HG03025 (cell line): ENCODE measurements around the gene RPS26.
A peak's percentile ranks its signal among the peaks of the same experiment; 100 is the strongest.
"Not testable (repeated sequence)": the region's sequence is repeated elsewhere in the genome, so short reads cannot be mapped to it uniquely, and the experiment has no call there.

Experiments
- ATAC-seq: cut with Tn5 transposase; IDR thresholded peaks from one replicate; pipeline ENCODE4 v1.9.1; 2021; ENCODE audit warnings: mild to moderate bottlenecking, moderate library complexity; ENCODE audit not compliant: unreplicated experiment, low FRiP score

RPS26 gene

DNA sequence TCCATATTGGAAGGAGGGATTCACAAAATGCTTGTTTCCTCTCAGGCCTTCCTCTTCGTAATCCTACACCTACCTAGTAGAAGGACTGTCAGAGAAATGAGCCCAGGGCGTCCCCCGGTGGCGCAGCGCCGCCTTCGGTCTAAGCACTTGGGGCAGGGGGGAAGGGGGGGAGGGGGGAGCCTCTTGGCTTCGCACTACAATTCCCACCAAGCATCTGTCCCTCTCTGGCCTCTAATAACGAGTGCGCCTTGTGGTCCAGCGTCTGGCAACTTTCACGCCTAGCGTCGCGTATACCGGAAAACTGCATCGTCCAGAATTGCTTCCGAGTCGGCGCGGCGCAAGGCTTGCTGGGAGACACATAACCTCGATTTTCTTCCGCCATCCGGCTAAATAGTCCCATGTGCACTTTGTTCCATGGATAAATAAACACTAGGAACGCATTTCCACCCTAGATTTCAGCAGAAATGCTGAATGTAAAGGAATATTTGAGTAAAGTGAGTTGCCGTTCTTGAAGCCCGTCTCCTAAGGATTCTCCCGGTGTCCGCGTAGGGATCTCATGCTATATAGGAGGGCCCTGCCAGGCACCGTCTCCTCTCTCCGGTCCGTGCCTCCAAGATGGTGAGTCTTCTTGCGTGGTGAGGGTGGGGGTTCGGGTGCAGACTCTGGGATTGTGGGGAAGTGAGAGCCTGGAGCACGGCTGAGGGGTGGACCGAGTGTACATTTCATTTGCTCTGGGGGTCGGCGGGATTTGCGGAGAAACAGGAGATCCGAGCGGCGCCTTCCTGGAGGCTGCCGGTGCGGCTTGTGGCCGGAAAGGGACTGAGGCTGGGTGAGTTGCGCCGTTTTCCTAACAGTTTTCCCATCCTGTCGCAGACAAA, at the start of gene RPS26:
Gene RPS26, plus strand, starts transcription at position 367 of the 878 bp plus-strand sequence. Its CDS starts 249 bp downstream, at position 616.
- ATAC-seq: peak; percentile 85

DNA sequence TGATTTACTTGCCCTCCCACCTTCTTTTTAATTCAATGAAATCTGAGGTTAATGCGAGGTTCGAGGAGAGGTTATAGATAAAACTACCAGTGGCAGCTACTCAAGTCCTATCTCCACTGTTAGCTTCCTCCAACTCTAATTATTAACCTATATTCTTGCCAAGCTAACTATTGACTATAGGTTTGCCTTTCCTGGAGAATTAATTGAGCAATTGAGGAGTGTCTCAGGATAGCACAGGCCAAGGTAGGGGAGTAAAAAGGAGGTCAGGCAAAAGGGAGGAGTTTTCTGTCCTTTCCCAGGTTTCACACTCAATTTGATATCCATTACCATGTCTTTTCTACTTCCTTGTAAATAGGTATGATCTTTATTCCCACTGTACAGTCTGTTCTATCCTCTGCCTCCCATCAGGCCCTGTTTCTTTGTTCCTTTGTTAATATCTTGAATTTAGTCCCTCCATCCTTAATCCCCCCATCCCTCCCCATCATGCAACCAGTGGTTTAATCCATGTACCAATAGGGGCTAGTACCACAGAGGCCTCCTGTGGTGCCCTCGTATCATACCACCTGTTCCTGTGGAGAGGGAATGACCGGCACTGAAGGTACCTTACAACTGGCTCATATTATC, 48.4 kb upstream of the RPS26 start:
- no peak for ATAC-seq

DNA sequence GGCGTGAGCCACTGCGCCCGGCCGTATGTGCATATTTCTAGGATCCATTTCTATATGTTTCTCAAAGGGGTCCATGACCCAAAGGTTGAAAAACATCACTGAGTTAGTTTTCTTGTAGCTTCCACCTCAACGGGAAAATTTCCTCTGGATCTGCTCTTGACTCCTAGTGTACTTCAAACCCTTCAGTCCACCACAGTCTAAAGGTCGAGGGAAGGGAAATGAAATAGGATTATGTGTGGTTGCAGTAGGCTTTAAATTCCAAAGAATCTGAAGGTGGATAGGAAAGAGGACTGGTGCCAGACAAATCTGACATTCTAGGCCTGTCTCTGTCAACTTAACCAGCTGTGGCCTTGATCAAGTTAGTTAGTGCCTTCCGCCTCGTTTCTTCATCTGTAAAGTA, 46.4 kb upstream of the RPS26 start:
- ATAC-seq: no peak

DNA sequence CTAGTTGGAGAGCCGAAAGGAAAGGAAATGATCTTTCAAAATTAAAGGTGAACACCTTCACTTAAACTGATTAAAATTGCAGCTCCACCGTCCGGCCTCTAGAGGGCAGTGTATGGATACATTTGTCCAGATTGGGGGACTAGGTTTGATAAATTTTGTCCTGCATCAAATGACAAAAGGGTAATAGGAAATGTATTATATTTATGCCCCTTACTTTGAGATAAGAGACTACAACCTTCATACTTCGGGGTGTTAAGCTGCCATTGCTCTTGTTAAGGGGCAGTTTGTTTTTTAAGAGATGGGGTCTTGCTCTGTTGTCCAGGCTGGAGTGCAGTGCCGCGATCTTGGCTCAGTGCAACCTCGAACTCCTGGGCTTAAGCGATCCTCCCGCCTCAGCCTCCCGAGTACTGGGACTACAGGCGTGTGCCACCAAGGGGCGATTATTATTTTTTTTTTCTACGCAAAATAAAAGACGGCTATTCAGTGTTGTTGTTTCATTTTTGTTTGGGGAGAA, 45.5 kb upstream of the RPS26 start:
- ATAC-seq: no peak

DNA sequence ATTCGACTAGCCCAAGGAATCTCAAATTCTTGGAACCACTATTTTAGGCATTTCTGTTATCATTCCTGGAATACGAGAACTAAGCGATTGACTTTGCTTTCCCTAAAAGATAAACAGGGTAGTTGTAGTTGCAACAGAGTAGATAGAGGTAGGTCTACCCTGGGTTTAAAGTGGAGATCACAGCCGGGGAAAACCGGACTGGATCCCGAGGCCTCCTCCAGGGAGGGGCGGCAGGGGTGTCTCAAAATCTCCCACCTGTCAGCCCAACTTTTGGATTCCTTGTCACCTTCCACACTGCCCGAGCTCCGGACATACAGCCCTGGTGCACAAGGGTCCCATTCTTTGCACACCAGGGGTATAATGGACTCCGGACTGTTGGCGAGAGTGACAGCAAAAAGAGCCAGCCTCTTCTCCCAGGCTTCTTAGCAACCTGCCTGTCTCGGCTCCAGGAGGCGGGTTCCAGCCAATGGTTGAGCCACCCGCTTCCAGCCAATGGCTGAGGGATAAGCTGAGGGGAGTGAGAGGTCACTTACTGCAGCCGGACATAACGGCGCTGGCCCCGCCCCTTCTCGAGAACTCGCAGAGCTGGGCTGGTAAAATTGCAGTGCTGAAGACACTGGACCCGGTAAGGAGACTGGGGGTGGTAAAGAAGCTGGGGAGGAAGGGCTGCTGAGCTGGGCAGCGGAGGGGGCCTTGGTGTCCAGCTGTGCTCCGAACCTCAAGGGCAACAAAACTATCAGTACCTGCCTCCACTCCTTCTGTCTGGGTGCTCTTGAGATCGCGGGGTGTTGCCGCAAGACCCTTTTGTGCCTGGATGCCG, 44.8 kb upstream of the RPS26 start, which contains the start of gene SUOX:
Gene SUOX, plus strand, starts transcription at position 562 of the 820 bp plus-strand sequence. CDS start 4,946 bp downstream, outside the sequence.
- ATAC-seq: peak; percentile 95

DNA sequence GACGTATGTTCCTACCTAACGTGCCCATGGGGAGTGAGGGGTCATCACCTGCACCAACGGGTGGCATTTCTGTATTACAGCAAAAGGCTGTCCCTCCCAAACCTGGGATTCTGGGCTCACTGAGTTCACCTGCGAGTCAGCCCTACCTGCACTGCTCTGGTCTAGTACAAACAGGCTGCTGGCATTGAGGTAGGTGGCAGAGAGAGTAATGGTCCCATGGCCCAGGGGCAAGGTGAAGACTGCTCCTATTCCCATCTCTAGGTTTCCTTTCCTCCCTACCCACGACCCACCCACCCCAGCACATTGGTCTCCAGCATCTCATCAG, 44.2 kb upstream of the RPS26 start:
- ATAC-seq: peak; percentile 5

DNA sequence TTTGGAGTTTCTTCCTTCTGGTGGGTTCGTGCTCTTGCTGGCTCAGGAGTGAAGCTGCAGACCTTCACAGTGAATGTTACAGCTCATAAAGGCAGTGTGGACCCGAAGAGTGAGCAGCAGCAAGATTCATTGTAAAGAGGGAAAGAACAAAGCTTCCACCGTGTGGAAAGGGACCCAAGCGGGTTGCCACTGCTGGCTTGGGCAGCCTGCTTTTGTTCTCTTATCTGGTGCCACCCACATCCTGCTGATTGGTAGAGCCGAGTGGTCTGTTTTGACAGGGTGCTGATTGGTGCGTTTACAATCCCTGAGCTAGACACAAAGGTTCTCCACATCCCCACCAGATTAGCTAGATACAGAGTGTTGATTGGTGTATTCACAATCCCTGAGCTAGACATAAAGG, 42.2 kb upstream of the RPS26 start:
- not testable (repeated sequence) for ATAC-seq

DNA sequence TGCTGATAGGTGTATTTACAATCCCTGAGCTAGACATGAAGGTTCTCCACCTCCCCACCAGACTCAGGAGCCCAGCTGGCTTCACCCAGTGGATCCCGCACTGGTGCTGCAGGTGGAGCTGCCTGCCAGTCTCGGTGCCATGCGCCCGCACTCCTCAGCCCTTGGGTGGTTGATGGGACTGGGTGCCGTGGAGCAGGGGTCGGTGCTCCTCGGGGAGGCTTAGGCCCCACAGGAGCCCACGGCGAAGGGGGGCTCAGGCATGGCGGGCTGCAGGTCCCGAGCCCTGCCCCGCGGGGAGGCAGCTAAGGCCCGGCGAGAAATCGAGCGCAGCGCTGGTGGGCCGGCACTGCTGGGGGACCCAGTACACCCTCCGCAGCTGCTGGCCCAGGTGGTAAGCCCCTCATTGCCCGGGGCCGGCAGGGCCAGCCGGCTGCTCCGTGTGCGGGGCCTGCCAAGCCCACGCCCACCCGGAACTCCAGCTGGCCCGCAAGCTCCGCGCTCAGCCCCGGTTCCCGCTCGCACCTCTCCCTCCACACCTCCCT, 41.6 kb upstream of the RPS26 start:
- ATAC-seq: not testable (repeated sequence)

DNA sequence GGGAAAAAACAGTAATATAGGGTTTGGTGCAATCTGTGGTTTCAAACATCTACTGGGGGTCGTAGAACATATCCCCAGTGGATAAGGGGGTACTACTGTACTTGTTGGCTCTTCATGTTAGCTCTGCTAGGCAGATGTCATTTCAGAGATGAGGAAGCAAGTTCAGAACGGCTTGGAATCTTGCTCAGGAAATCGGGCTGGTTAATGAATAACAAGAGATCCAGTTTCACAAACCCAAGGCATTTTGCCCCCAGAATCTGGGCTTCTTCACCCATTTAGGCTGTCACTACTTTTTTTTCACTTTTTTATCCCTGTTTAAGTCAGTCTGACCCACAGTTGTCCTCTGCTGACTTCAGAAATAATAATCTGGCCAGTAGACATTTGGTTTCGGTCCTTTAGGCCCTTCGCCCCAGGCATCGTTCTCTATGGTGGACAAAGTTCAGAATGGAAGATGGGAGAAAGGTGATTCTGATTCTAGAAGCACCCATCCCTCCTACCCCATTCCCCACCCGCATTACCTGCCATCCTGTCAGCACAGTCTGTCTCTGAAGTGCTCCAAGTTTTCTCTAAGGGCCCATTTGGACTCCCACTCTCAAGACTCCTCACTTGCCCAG, 40.1 kb upstream of the RPS26 start:
- ATAC-seq: no peak

DNA sequence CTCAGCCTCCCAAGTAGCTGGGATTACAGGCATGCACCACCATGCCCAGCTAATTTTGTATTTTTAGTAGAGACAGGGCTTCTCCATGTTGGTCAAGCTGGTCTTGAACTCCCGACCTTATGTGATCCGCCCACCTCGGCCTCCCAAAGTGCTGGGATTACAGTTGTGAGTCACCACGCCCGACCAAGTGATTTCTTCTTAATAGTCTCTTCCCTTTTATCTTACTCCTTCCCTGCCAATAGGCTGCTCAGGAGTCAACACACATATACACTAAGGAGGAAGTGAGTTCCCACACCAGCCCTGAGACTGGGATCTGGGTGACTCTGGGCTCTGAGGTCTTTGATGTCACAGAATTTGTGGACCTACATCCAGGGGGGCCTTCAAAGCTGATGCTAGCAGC, 38.3 kb upstream of the RPS26 start:
- not testable (repeated sequence) for ATAC-seq

DNA sequence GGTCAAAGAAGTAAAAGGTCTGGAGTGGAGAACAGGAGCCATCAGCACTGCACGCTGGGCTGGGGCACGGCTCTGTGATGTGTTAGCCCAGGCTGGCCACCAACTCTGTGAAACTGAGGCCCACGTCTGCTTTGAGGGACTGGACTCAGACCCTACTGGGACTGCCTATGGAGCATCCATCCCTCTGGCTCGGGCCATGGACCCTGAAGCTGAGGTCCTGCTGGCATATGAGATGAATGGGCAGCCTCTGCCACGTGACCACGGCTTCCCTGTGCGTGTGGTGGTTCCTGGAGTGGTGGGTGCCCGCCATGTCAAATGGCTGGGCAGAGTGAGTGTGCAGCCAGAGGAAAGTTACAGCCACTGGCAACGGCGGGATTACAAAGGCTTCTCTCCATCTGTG, 37.5 kb upstream of the RPS26 start:
- ATAC-seq: no peak

DNA sequence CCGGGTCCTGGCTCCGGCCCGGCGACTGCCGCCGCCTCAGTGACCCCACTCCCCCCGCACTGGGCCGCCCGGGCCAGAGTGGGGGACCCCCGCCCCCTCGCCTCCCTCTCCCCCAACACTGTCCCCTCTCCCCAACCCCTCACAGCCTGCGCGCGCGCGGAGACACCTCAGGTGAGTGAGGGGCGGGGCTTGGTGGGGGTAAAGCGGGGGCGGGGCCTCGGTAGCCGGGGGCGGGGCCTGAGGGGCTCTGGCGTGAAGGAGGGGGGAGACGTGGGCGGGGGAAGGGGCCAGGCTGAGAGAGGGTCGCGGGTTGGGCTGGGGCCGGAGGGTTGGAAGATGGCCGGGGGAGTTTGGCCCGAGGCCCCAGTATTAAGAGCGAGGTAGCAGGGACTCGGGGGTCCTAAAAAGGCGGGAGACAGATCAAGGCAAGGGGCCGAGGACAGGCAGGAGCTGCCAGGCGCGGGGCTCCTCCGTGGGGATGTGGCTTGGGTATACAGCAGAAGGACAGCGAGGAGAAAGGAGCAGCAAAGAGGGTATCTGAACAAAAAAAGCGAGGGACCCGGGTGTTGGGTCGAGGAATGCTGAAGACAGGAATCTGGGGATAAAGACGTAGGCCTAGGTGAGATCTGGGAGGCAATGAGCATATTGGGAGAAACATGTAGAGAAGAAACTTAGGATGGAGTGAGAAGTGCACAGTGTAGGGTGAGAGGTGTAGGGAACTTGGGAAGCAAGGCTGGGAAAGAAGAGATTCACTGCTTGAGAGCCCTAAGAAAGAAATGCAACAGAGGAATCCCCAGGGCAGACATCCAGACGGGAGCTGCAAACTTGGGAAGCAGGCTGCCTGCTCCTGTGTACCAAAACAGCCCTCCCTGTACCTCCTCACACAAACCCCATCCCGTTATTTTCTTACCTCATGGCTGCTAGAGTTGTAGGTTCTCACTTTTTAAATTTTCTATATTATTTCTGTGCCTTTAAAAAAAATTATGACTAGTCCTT, 33.9 kb upstream of the RPS26 start:
- ATAC-seq: no peak

DNA sequence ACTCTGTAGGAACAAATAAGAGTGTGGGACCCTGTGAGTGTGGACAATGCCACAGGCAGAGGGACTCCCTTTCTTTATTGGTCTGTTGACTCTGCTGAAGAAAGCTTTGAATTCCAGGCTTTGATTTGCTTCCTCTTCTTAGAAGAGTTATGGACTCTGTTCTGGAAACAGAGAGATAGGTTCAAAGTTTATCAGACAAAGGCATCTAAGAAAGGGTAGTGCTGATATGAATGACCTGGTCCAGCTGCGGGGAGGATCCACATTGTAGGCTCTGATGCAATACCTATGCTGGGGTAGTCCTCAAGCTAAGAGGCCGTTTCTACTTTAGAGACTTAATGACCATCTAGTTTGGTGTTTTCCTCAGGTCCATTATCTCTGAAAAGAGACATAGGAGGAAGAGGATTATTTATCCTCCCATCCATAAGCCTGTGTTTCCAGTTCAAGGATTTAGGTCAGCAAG, 31.6 kb upstream of the RPS26 start:
- no peak for ATAC-seq

DNA sequence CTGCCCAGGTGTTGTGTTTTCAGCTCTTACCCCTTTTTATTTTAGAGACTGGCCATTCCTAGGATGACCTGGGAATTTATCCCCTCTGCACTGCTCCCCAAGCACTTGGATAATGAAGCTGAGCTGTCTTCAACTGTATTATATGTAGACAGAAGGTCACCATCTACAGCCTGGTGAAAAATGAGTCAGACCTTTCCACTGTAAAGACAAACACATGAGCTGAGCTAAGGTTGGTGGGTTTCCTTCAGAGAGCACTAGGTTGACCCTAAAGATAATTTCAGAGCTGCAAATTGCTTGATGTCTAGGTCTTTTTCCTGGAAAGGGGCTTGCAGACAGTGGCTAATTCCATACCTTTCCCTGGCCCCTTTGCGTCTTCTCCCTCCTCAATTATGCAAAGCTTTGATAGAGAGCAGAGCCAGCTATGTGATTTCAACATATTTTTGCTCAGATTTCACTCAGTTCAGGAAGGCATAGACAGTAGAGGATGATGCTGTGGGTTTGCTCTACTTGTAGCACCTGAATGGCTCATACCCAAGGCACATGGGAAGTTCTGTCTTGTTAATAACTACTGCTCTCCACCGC, 30.1 kb upstream of the RPS26 start:
- no peak for ATAC-seq

DNA sequence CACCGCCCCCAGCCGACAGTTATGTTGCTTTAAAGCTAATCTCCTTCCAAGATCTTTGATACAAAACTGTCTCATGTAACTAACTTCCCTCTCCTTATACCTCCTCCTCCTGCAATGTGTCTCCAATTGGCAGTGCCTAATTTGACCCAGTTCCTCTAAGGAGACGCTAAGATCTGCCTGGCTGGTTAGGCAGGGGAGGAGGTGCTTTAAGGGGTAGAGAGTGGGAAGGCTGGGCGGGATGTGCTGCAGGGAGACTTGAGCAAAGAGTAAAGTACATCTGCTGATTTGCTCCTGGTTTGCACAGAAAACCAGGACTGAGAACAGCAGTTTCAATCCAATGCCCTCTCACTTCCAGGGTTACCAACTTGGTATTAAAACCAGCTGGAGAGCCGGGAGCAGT, 28.2 kb upstream of the RPS26 start:
- no peak for ATAC-seq

DNA sequence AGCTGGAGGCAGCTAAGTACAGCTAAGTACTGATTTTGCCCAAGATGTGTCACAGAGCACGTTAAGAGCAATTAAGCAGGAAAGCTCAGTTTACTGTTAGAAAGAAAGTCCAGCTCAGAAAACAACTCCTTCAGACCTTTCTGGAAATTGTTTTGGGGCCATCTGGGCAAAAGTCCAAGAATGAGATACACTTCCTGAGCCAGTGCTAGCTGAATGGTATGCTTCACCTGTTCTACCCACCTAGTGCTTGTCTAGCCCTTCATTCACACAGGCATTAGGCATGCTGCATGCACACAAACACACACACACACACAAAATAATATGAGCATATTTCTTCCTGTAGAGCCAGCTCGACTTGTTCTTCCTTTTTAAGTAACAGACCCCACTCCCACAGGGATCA, 27.5 kb upstream of the RPS26 start:
- no peak for ATAC-seq

DNA sequence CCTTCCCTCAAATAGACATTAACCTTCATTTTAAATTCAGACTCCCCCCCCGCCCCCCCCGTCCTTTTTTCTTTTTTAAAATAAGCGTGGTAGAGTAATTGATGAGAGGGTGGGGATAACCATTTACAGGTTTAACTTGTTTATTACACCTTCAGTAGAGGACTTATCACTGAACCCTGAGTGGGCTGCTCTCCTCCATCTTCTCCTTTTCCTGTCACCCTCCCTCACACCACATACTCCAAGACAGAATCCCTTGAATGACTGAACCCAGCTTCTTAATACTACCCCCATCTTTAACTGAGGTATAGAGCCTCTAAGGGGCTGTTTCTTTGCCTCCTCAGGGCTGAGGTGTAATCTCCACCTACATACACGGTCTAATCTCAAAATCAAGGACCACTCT, 24.5 kb upstream of the RPS26 start:
- ATAC-seq: no peak

DNA sequence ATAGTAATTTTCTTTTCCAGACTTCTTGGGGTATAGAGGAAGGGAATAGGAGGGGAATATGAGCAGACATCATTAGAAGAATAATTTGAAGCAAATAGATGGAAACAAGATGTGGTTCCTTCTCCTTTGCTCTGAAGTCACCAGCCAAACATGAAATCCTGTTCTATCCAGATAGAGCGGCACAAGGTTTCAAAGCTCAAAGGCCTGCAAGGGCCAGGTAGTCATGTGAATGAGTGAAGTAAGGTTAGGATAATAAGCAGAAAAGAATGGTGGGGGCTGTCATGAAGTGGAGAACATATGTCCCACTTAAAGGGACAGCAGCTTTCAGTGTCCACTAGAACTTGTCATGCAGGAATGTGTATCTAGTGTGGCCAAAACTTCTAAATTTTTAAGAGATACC, 23.4 kb upstream of the RPS26 start:
- no peak for ATAC-seq
